HEK293 (cell line): ENCODE results near the gene FAM83F.

Experiments used
- CTCF ChIA-PET: fragments of 350-600 bp; formaldehyde crosslinking; extraction: SDS; loops from one replicate; lab custom pipeline; 2021; ENCODE audit warnings: antibody characterized with exemption; lab: Yijun Ruan, JAX
- POLR2A ChIA-PET: fragments of 300-600 bp; formaldehyde crosslinking; extraction: SDS; loops from one replicate; lab custom pipeline; 2020; ENCODE audit warnings: antibody characterized with exemption, inconsistent platforms; lab: Yijun Ruan, JAX
- H3K27ac ChIP-seq: fragments of 200-500 bp; sonication (Bioruptor generic); 2 replicates; pipeline ENCODE4 v1.5.1; 2014; ENCODE audit warnings: low read depth, low read length, control low read depth, inconsistent platforms; ENCODE audit errors: extremely low read depth
- H3K36me3 ChIP-seq, 2 experiments: fragments of 200-500 bp in 1 of 2; sonication (Bioruptor generic) in 1 of 2; 1 replicate in 1 of 2; 2 replicates in 1 of 2; pipeline ENCODE4 v1.5.1; 2014 to 2017; ENCODE audit warnings: inconsistent platforms in 2 of 2, low read length in 2 of 2; ENCODE audit not compliant: control insufficient read depth in 2 of 2, insufficient read depth in 1 of 2
- H3K4me1 ChIP-seq: fragments of 200-500 bp; sonication (Bioruptor generic); 2 replicates; pipeline ENCODE4 v1.5.1; 2014; ENCODE audit warnings: mild to moderate bottlenecking, low read length, inconsistent platforms; ENCODE audit not compliant: control insufficient read depth, insufficient read depth
- H3K4me3 ChIP-seq: 2 replicates; pipeline ENCODE4 v1.5.1; 2011; ENCODE audit warnings: low read depth, mild to moderate bottlenecking, control low read depth, low read length, moderate library complexity
- H3K9me3 ChIP-seq: fragments of 200-500 bp; sonication (Bioruptor generic); 2 replicates; pipeline ENCODE4 v1.5.1; 2014; ENCODE audit warnings: low read depth, low read length, inconsistent platforms; ENCODE audit not compliant: control insufficient read depth, insufficient read depth
- HIC1 ChIP-seq: fragments of 450-650 bp; formaldehyde crosslinking; IDR thresholded peaks from 2 replicates; pipeline ENCODE4 v1.5.1; 2016; ENCODE audit warnings: missing biosample characterization, missing genetic modification characterization
- KLF1 ChIP-seq: fragments of 450-650 bp; formaldehyde crosslinking; IDR thresholded peaks from 2 replicates; pipeline ENCODE4 v1.5.1; 2016; ENCODE audit warnings: missing biosample characterization, missing genetic modification characterization
- KLF10 ChIP-seq: fragments of 450-650 bp; IDR thresholded peaks from 2 replicates; pipeline ENCODE4 v1.5.1; 2018; ENCODE audit warnings: missing biosample characterization, mild to moderate bottlenecking, missing genetic modification characterization
- WT1 ChIP-seq: fragments of 450-650 bp; formaldehyde crosslinking; IDR thresholded peaks from 2 replicates; pipeline ENCODE4 v1.5.1; 2016; ENCODE audit warnings: missing biosample characterization, missing genetic modification characterization
- ZBTB11 ChIP-seq: fragments of 450-650 bp; formaldehyde crosslinking; conservative IDR thresholded peaks from 2 replicates; pipeline ENCODE4 v1.5.1; 2016; ENCODE audit warnings: low read depth, missing biosample characterization, missing genetic modification characterization
- ZBTB21 ChIP-seq: fragments of 450-650 bp; formaldehyde crosslinking; IDR thresholded peaks from 2 replicates; pipeline ENCODE4 v1.5.1; 2017; ENCODE audit warnings: missing biosample characterization, missing genetic modification characterization
- ZBTB7A ChIP-seq: fragments of 450-650 bp; formaldehyde crosslinking; IDR thresholded peaks from 2 replicates; pipeline ENCODE4 v1.5.1; 2016; ENCODE audit warnings: low read depth, missing biosample characterization, missing genetic modification characterization
- ZNF2 ChIP-seq: fragments of 450-650 bp; formaldehyde crosslinking; IDR thresholded peaks from 2 replicates; pipeline ENCODE4 v1.5.1; 2016; ENCODE audit warnings: missing biosample characterization, missing genetic modification characterization
- ZNF223 ChIP-seq: fragments of 450-650 bp; formaldehyde crosslinking; IDR thresholded peaks from 2 replicates; pipeline ENCODE4 v1.5.1; 2016; ENCODE audit warnings: missing biosample characterization, missing genetic modification characterization
- ZNF324 ChIP-seq: fragments of 450-650 bp; formaldehyde crosslinking; IDR thresholded peaks from 2 replicates; pipeline ENCODE4 v1.5.1; 2016; ENCODE audit warnings: missing biosample characterization, missing genetic modification characterization
- ZNF518A ChIP-seq: fragments of 450-650 bp; formaldehyde crosslinking; conservative IDR thresholded peaks from 2 replicates; pipeline ENCODE4 v1.5.1; 2016; ENCODE audit warnings: low read depth, missing biosample characterization, missing genetic modification characterization
- ZNF555 ChIP-seq: fragments of 450-650 bp; formaldehyde crosslinking; conservative IDR thresholded peaks from 2 replicates; pipeline ENCODE4 v1.5.1; 2017; ENCODE audit warnings: missing biosample characterization, mild to moderate bottlenecking, missing genetic modification characterization, inconsistent platforms
- ZSCAN4 ChIP-seq: fragments of 450-650 bp; formaldehyde crosslinking; IDR thresholded peaks from 2 replicates; pipeline ENCODE4 v1.5.1; 2017; ENCODE audit warnings: missing biosample characterization, missing genetic modification characterization
- TF ChIP-seq, protein P1 (sequence below): fragments of 450-650 bp; formaldehyde crosslinking; IDR thresholded peaks from 2 replicates; pipeline ENCODE4 v1.5.1; 2016; ENCODE audit warnings: missing biosample characterization, missing genetic modification characterization

The FAM83F gene

DNA sequence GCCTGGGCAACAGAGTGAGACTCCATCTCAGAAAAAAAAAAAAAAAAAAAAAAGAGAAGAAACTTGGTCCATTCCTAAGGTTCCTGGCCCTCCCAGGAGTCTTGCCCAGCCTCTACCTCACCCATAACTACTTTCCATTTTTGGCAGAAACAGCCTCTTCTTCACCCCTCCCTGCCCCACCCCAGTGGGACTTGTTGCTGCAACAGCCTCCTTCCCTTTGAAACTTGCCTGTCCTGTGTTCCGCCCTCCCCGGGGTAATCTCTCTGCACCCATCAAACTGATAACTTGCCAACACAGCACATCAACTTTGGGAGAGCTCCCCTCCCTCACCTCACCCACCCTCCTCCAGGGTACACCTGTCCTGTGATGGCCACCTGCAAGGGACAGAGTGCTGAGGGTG, 10.0 kb upstream of the FAM83F start (continued):
- no peak for TF ChIP-seq ZSCAN4 (tag by site-specific recombination)

GRCh38 chr22:39985383-39986035, 9.2 kb upstream of the FAM83F start:
- POLR2A ChIA-PET = no interaction called here
- CTCF ChIA-PET = no interaction called here
- H3K4me1 ChIP-seq = no peaks in the 10 kb centered on the region
- H3K4me3 ChIP-seq = no peak overlapping the region
- TF ChIP-seq KLF1 (tag by site-specific recombination) = peak; percentile 29; the same call in 1 of the 2 replicates
- no peak for TF ChIP-seq ZNF324 (tag by site-specific recombination)
- no peak overlapping the region for H3K27ac ChIP-seq
- H3K9me3 ChIP-seq = no peaks in the 10 kb centered on the region
- no peaks in the 10 kb centered on the region for H3K36me3 ChIP-seq

DNA sequence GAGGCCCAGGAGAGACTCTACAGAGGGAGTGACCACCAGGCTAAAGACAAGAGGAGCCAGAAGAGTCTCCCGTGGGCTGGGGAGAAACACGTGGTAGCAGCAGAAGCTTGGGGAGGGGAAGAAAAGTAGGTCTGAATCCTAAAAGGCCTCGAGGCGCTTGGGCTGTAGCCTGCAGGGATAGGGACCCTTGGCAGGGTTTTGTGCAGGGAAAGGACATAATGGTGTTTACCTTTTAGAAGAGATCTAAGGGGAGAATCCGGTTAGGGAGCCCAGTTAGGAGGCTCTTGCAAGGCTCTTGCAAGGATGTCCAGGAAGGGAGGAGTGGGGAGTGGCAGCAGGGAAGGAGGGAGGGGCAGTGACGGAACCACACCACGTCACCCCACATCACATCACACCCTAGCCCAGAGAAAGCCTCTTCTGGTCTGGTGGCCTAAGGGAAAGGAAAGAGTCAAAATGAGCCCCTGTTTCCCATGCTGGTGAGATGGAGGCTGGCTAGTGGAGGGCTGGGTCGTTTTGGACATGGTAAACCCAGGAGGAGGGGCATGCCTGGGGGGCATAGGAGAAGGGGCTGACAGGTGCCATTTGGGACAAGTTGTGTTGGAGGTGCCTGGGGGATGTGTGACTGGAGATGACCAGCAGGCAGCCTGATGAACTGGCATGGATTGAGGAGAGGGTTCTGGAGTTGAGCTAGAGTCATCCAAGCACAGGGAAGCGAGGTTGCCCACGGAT, 6.2 kb upstream of the FAM83F start:
- no peak overlapping the region for H3K27ac ChIP-seq
- POLR2A ChIA-PET = no interaction called here
- H3K4me1 ChIP-seq = no peaks in the 10 kb centered on the region
- H3K9me3 ChIP-seq = no peaks in the 10 kb centered on the region
- H3K36me3 ChIP-seq = no peaks in the 10 kb centered on the region
- CTCF ChIA-PET = no interaction called here
- TF ChIP-seq ZBTB11 (tag by site-specific recombination) (no peak), KLF1 (tag by site-specific recombination) (0 out of 2 replicates have a peak, but pooled peaks have one; percentile 26), WT1 (tag by site-specific recombination) (0 out of 2 replicates have a peak, but pooled peaks have one; percentile 16)
- no peak overlapping the region for H3K4me3 ChIP-seq

DNA sequence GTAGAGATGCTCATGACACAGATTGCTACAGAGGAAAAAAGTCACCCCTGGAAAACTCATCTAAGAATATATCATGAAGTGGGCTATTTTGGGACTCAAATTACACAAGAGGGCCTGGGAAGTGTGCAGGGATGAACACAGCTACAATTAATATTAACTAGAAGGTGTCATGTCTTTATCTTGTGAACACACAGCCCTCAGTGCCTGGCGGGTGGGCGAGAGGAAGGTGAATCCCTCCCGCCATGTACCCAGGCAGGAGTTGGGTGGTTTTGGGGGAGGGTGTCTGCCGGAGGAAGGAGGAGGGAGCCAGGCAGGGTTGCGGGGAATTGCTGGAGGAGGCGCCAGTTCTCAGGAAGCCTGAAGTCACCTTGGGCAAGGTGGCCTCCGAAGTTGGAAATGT, 5.1 kb upstream of the FAM83F start:
- ChIA-PET POLR2A (no interaction called here), CTCF (no interaction called here)
- Histone ChIP-seq H3K9me3 (no peaks in the 10 kb centered on the region), H3K36me3 (no peaks in the 10 kb centered on the region), H3K4me3 (no peak overlapping the region), H3K4me1 (no peaks in the 10 kb centered on the region), H3K27ac (no peak overlapping the region)
- no peak for TF ChIP-seq KLF10 (tag by site-specific recombination)
- TF ChIP-seq, protein P1, sequence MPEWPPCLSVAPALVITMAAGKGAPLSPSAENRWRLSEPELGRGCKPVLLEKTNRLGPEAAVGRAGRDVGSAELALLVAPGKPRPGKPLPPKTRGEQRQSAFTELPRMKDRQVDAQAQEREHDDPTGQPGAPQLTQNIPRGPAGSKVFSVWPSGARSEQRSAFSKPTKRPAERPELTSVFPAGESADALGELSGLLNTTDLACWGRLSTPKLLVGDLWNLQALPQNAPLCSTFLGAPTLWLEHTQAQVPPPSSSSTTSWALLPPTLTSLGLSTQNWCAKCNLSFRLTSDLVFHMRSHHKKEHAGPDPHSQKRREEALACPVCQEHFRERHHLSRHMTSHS = no peak
- TF ChIP-seq ZBTB21 (tag by site-specific recombination) = no peak
- TF ChIP-seq HIC1 (tag by site-specific recombination) = no peak
- no peak for TF ChIP-seq ZBTB7A (tag by site-specific recombination)
- TF ChIP-seq ZNF223 (tag by site-specific recombination) = no peak
- TF ChIP-seq ZNF2 (tag by site-specific recombination) = no peak
- no peak for TF ChIP-seq ZNF518A
- TF ChIP-seq ZNF555 (tag by site-specific recombination) = no peak
